HEK293T (cell line): ENCODE results near the gene SCLT1.

ENCODE experiments used
- ARNT ChIP-seq: fragments of 450-650 bp; IDR thresholded peaks from 2 replicates; pipeline ENCODE4 v1.6.1; 2017; ENCODE audit warnings: mild to moderate bottlenecking
- BHLHE40 ChIP-seq: fragments of 450-650 bp; IDR thresholded peaks from 2 replicates; pipeline ENCODE4 v1.6.1; 2016; ENCODE audit warnings: mild to moderate bottlenecking, moderate library complexity, borderline replicate concordance
- CTBP1 ChIP-seq: fragments of 450-650 bp; IDR thresholded peaks from 2 replicates; pipeline ENCODE4 v1.6.1; 2016; ENCODE audit warnings: borderline replicate concordance
- FOXA1 ChIP-seq: fragments of 450-650 bp; IDR thresholded peaks from 2 replicates; pipeline ENCODE4 v1.6.1; 2016; ENCODE audit warnings: mild to moderate bottlenecking
- FOXK2 ChIP-seq: fragments of 450-650 bp; IDR thresholded peaks from 2 replicates; pipeline ENCODE4 v1.6.1; 2016; ENCODE audit warnings: mild to moderate bottlenecking
- FOXM1 ChIP-seq: fragments of 450-650 bp; IDR thresholded peaks from 2 replicates; pipeline ENCODE4 v1.6.1; 2017; ENCODE audit warnings: mild to moderate bottlenecking, borderline replicate concordance
- HDGF ChIP-seq: fragments of 450-650 bp; IDR thresholded peaks from 2 replicates; pipeline ENCODE4 v1.6.1; 2017; ENCODE audit warnings: antibody characterized with exemption, borderline replicate concordance
- PKNOX1 ChIP-seq: fragments of 450-650 bp; IDR thresholded peaks from 2 replicates; pipeline ENCODE4 v1.6.1; 2016
- SP1 ChIP-seq: fragments of 450-650 bp; IDR thresholded peaks from 2 replicates; pipeline ENCODE4 v1.6.1; 2017
- ZNF384 ChIP-seq: fragments of 450-650 bp; IDR thresholded peaks from 2 replicates; pipeline ENCODE4 v1.6.1; 2016

GRCh38 chr4:128906581-128906980 is 186.8 kb downstream of the SCLT1 start:
- no peak for TF ChIP-seq ZNF384
- TF ChIP-seq FOXM1, result no peak
- TF ChIP-seq ARNT, result no peak
- no peak for TF ChIP-seq FOXK2
- no peak for TF ChIP-seq BHLHE40
- no peak for TF ChIP-seq HDGF
- no peak for TF ChIP-seq SP1
- TF ChIP-seq PKNOX1, result no peak
- TF ChIP-seq FOXA1, result no peak
- TF ChIP-seq CTBP1, result no peak
